Prostate gland (tissue), 2 donors: ENCODE measurements around the gene RHBDL2. TPM values are rescaled to one million over a fixed set of nuclear protein-coding genes. Genes with fewer than 3 reads are reported as not detected.
"Not testable (repeated sequence)": the region's sequence is repeated elsewhere in the genome, so short reads cannot be mapped to it uniquely, and the experiment has no call there.

Experiments
- DNase-seq: peaks from one replicate; pipeline ENCODE4 v3.0.0-alpha.2; 2019; ENCODE audit warnings: low spot score
- H3K27ac ChIP-seq, 2 donors: fragments of 200-600 bp; sonication (generic); 2 replicates each; pipeline ENCODE4 v1.5.1; 2017 to 2019
- H3K27me3 ChIP-seq: fragments of 200-600 bp; sonication (generic); replicated peaks from 2 replicates; pipeline ENCODE4 v1.5.1; 2019; ENCODE audit not compliant: insufficient read depth
- H3K36me3 ChIP-seq, 2 donors: fragments of 200-600 bp; sonication (generic); 1 replicate in 1 of 2; 2 replicates in 1 of 2; pipeline versions ENCODE4 v1.5.1 to v1.8.1; 2017 to 2019
- H3K4me1 ChIP-seq: fragments of 200-600 bp; sonication (generic); replicated peaks from 2 replicates; pipeline ENCODE4 v1.5.1; 2019
- H3K4me3 ChIP-seq, 2 donors: fragments of 200-600 bp; sonication (generic); 2 replicates each; pipeline ENCODE4 v1.5.1; 2017 to 2019
- H3K9me3 ChIP-seq: fragments of 200-600 bp; sonication (generic); 2 replicates; pipeline ENCODE4 v1.5.1; 2017
- CTCF ChIP-seq, 4 experiments: fragments of 200-600 bp in 2 of 4; fragments of 450-650 bp in 2 of 4; sonication (generic) in 2 of 4; IDR thresholded peaks; 1 replicate in 3 of 4; 2 replicates in 1 of 4; pipeline ENCODE4 v1.5.1; 2016 to 2019; ENCODE audit warnings: antibody characterized with exemption in 4 of 4, mild to moderate bottlenecking in 2 of 4, moderate library complexity in 2 of 4
- POLR2A ChIP-seq: fragments of 450-650 bp; IDR thresholded peaks from one replicate; pipeline ENCODE4 v1.6.1; 2016; ENCODE audit warnings: antibody characterized with exemption, mild to moderate bottlenecking
- POLR2AphosphoS5 ChIP-seq: sonication (generic); formaldehyde crosslinking; IDR thresholded peaks from one replicate; pipeline ENCODE4 v1.6.1; 2017; ENCODE audit warnings: antibody characterized with exemption
- whole genome bisulfite sequencing: methylation state at CpG from one replicate; pipeline ENCODE4 v1.1.5; 2018; 5-methylcytosine and 5-hydroxymethylcytosine counted together
- intact Hi-C: fragments of 100-400 bp; cut with DNase I; formaldehyde crosslinking; loops from one replicate; pipeline ENCODE4 v1.14.2; 2022
- total RNA-seq, 2 donors: library from RNA; depleted of rRNA; stranded (reverse); fragments of >200 nt; gene quantifications; one replicate each; pipeline ENCODE4 v1.1.0, GENCODE V29; 2016

Gene RHBDL2
- total RNA-seq, 2 donors from 2014 or later: 3.5 to 7.7 TPM

GRCh38 chr1:38973659-38974437 lies 32.2 kb upstream of the RHBDL2 start:
- H3K27ac ChIP-seq: no peak overlapping the region
- no peaks in the 10 kb centered on the region for H3K36me3 ChIP-seq
- 74% methylated on average over 13 of the region's 13 CpGs for WGBS
- no peaks in the 10 kb centered on the region for H3K27me3 ChIP-seq
- H3K9me3 ChIP-seq: no peaks in the 10 kb centered on the region
- TF ChIP-seq POLR2A (no peak), POLR2AphosphoS5 (no peak), CTCF (IDR thresholded peaks at IDR 0.05) (no peak)
- intact Hi-C loops: no loop called here
- no peaks in the 10 kb centered on the region for H3K4me1 ChIP-seq
- H3K4me3 ChIP-seq: no peak overlapping the region
- DNase-seq: no peak

GRCh38 chr1:38973145-38973544 lies 31.5 kb upstream of the RHBDL2 start:
- H3K9me3 ChIP-seq, intact Hi-C loops, H3K4me3 ChIP-seq, H3K27ac ChIP-seq, H3K4me1 ChIP-seq, H3K36me3 ChIP-seq, DNase-seq, H3K27me3 ChIP-seq: not testable (repeated sequence)
- 61% methylated on average over 6 of the region's 6 CpGs for WGBS

- H3K9me3 ChIP-seq: no peaks in the 10 kb centered on the region
- DNase-seq: no peak
- 54% methylated on average over 3 of the region's 3 CpGs for WGBS
- H3K36me3 ChIP-seq: no peaks in the 10 kb centered on the region
- no peak overlapping the region for H3K27ac ChIP-seq
- H3K4me1 ChIP-seq: no peaks in the 10 kb centered on the region
- TF ChIP-seq POLR2AphosphoS5 (no peak), POLR2A (no peak), CTCF (IDR thresholded peaks at IDR 0.05) (no peak)
- H3K27me3 ChIP-seq: no peaks in the 10 kb centered on the region
- no peak overlapping the region for H3K4me3 ChIP-seq
- intact Hi-C loops: no loop called here
Measured at GRCh38 chr1:38964140-38964548, 22.5 kb upstream of the RHBDL2 start.

GRCh38 chr1:38962560-38962959 lies 20.9 kb upstream of the RHBDL2 start:
- no peaks in the 10 kb centered on the region for H3K9me3 ChIP-seq
- DNase-seq: no peak
- no peak overlapping the region for H3K27ac ChIP-seq
- WGBS: 79% methylated on average over 7 of the region's 7 CpGs
- intact Hi-C loops: no loop called here
- H3K36me3 ChIP-seq: no peaks in the 10 kb centered on the region
- H3K27me3 ChIP-seq: no peaks in the 10 kb centered on the region
- H3K4me3 ChIP-seq: no peak overlapping the region
- no peaks in the 10 kb centered on the region for H3K4me1 ChIP-seq
- TF ChIP-seq POLR2AphosphoS5 (no peak), CTCF (IDR thresholded peaks at IDR 0.05) (no peak), POLR2A (no peak)

GRCh38 chr1:38962113-38962512 lies 20.5 kb upstream of the RHBDL2 start:
- Histone ChIP-seq H3K4me1 (no peaks in the 10 kb centered on the region), H3K9me3 (no peaks in the 10 kb centered on the region), H3K27ac (no peak overlapping the region), H3K36me3 (no peaks in the 10 kb centered on the region), H3K27me3 (no peaks in the 10 kb centered on the region), H3K4me3 (no peak overlapping the region)
- DNase-seq: no peak
- intact Hi-C loops: no loop called here
- 64% methylated on average over 3 of the region's 3 CpGs for WGBS
- TF ChIP-seq POLR2AphosphoS5 (no peak), CTCF (IDR thresholded peaks at IDR 0.05) (no peak), POLR2A (no peak)
